OCI-LY1 (cell line): Measurements from ENCODE around the gene C9orf50.

Source experiments
- CTCF ChIP-seq: fragments of 200-600 bp; sonication (generic), shearing (Covaris generic); IDR thresholded peaks from 2 replicates; pipeline ENCODE4 v1.5.1; 2017; ENCODE audit warnings: mild to moderate bottlenecking, antibody characterized with exemption, low read length, moderate library complexity, mixed read lengths
- EZH2 ChIP-seq: fragments of 200-600 bp; sonication (generic), shearing (Covaris generic); IDR thresholded peaks from 2 replicates; pipeline ENCODE4 v1.8.0; 2017; ENCODE audit warnings: borderline replicate concordance, mixed run types, mild to moderate bottlenecking, antibody characterized with exemption, low read length, moderate library complexity, mixed read lengths

DNA sequence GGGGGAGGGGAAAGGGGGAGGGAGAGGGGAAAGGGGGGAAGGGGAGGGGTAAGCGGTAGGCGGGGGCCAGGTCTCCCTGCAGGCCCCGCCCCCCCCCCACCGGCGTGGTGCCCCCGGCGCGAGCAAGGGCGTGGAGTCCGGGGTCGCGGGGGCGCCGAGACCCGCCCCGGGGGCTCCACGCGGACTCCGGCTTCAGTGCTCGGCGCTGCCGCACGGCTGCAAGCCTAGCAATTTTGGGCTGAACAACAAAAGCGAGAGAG is 10.8 kb downstream of the C9orf50 start:
- no peak for TF ChIP-seq CTCF
- TF ChIP-seq EZH2, result no peak
